Measurements from ENCODE around the gene NTSR2.

NTSR2 gene

DNA sequence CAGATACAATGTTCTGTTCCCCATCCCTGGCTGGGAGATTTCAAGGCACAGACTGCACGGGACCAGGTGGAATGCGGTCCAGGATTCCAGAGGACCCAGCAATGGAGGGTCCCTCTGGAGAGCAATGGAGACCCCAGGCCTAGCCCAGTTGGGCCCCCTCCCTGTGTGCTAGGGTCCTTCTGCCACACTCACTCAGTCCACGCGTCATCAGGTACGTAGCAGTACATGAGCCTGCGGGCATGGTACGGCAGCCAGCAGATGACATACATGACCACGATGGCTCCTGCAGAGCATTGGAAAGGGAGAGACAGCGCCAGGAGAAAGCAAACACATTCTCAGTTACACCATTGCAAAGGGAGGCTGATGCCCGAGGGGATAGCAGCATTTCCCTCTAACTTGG is 10.1 kb downstream of the NTSR2 start:
- no peaks in the 10 kb centered on the region for H3K9me3 ChIP-seq (replicated peaks; ENCODE audit: insufficient read depth, low read length)
- H3K9ac ChIP-seq (ENCODE audit: low read length), result no peak overlapping the region
- H3K27ac ChIP-seq (ENCODE audit: low read length), result no peak overlapping the region
- no peak for DNase-seq
- H4K20me1 ChIP-seq (ENCODE audit: insufficient read depth, low read length), result no peaks in the 10 kb centered on the region
- 0 out of 2 replicates have a peak, but pooled peaks cover 4% of the 10 kb centered on the region for H3K27me3 ChIP-seq (replicated peaks; ENCODE audit: insufficient read depth, low read length)
- H3K79me2 ChIP-seq (ENCODE audit: low read length), result no peaks in the 10 kb centered on the region
- H3K36me3 ChIP-seq (replicated peaks; ENCODE audit: insufficient read depth, low read length), result no peaks in the 10 kb centered on the region
- H3K4me2 ChIP-seq (ENCODE audit: low read depth, low read length), result no peak overlapping the region
- H3K4me1 ChIP-seq (ENCODE audit: low read length), result no peaks in the 10 kb centered on the region
- H3K9me2 ChIP-seq (replicated peaks; ENCODE audit: insufficient read depth, low read length), result no peaks in the 10 kb centered on the region
- H2AFZ ChIP-seq (ENCODE audit: low read length), result no peak overlapping the region
- H3F3A ChIP-seq (ENCODE audit: insufficient read depth, low read length), result no peaks in the 10 kb centered on the region
- no peak overlapping the region for H3K4me3 ChIP-seq (ENCODE audit: low read length)
- no peak for TF ChIP-seq EZH2 (optimal IDR thresholded peaks at IDR 0.05; ENCODE audit: low read depth, low read length)
- TF ChIP-seq, protein P1, sequence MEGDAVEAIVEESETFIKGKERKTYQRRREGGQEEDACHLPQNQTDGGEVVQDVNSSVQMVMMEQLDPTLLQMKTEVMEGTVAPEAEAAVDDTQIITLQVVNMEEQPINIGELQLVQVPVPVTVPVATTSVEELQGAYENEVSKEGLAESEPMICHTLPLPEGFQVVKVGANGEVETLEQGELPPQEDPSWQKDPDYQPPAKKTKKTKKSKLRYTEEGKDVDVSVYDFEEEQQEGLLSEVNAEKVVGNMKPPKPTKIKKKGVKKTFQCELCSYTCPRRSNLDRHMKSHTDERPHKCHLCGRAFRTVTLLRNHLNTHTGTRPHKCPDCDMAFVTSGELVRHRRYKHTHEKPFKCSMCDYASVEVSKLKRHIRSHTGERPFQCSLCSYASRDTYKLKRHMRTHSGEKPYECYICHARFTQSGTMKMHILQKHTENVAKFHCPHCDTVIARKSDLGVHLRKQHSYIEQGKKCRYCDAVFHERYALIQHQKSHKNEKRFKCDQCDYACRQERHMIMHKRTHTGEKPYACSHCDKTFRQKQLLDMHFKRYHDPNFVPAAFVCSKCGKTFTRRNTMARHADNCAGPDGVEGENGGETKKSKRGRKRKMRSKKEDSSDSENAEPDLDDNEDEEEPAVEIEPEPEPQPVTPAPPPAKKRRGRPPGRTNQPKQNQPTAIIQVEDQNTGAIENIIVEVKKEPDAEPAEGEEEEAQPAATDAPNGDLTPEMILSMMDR (IDR thresholded peaks at IDR 0.05; ENCODE audit: low read length), result no peak

DNA sequence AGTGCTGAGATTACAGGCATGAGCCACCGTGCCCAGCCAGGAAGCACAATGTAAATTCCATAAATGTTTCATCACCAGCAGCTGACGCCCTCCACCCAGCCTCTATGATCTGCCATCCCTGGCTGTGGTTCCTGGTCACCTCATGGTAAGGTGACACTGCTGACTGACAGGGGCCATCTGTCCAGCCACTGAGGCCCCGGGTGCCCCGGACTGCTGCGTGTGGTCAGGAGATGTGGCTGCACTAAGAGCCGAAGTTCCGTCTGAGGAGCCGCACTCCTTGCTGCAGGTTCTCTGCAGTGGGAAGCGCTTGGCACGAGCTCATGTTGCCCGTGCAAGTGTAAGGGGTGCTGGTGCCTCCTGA is 10.9 kb downstream of the NTSR2 start:
- Histone ChIP-seq H3K4me2 (ENCODE audit: low read depth, low read length) (no peak overlapping the region), H3K79me2 (ENCODE audit: low read length) (no peaks in the 10 kb centered on the region), H3K4me1 (ENCODE audit: low read length) (no peaks in the 10 kb centered on the region), H4K20me1 (ENCODE audit: insufficient read depth, low read length) (no peaks in the 10 kb centered on the region), H3F3A (ENCODE audit: insufficient read depth, low read length) (no peaks in the 10 kb centered on the region), H3K27me3 (replicated peaks; ENCODE audit: insufficient read depth, low read length) (0 out of 2 replicates have a peak, but pooled peaks cover 4% of the 10 kb centered on the region), H3K27ac (ENCODE audit: low read length) (no peak overlapping the region), H3K9me2 (replicated peaks; ENCODE audit: insufficient read depth, low read length) (no peaks in the 10 kb centered on the region), H3K9me3 (replicated peaks; ENCODE audit: insufficient read depth, low read length) (no peaks in the 10 kb centered on the region), H3K9ac (ENCODE audit: low read length) (no peak overlapping the region), H2AFZ (ENCODE audit: low read length) (no peak overlapping the region), H3K36me3 (replicated peaks; ENCODE audit: insufficient read depth, low read length) (no peaks in the 10 kb centered on the region), H3K4me3 (ENCODE audit: low read length) (no peak overlapping the region)
- DNase-seq, result no peak
- TF ChIP-seq EZH2phosphoT487 (IDR thresholded peaks at IDR 0.05; ENCODE audit: low read length) (no peak), EZH2 (optimal IDR thresholded peaks at IDR 0.05; ENCODE audit: low read depth, low read length) (no peak)
- TF ChIP-seq, protein P1 (IDR thresholded peaks at IDR 0.05; ENCODE audit: low read length), result no peak

DNA sequence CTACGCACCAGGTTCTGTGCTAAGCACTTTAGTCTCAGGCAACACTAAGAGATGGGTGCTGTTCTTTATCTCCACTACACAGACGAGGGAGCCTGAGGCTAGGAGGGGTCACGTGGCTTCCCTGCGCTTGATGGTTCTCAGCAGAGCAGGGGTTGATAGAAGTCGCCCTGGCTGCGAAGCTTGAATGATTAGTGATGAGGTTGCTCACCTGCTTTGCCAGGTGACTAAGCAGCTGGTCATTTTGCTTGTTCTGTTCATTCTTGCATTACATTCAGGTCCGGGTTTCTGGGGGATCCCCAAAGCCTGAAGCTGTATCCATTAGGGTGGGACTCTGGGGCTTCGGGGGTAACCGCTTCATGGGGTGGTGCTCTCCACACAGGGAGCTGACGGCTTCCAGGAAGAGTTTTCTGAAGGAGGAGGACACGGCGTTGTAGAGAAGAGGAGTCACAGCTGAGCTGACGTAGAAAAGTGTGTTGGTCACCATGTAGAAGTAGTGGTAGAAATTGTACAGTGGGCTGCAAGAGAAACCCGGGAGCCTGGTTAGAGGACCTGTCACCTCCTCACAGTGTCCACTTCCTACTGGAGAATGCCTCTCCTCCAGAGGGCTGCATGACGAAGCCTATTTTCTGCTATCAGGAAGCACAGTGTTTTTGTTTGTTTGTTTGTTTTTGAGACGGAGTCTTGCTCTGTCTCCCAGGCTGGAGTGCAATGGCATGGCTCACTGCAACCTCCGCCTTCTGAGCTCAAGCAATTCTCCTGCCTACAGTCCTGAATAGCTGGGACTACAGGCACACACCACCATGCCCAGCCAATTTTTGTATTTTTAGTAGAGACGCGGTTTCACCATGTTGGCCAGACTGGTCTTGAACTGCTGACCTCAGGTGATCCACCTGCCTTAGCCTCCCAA is 11.5 kb downstream of the NTSR2 start:
- H3K4me1 ChIP-seq (ENCODE audit: low read length), result no peaks in the 10 kb centered on the region
- no peaks in the 10 kb centered on the region for H3K9me2 ChIP-seq (replicated peaks; ENCODE audit: insufficient read depth, low read length)
- H2AFZ ChIP-seq (ENCODE audit: low read length), result no peak overlapping the region
- H3K4me3 ChIP-seq (ENCODE audit: low read length), result no peak overlapping the region
- H3K9ac ChIP-seq (ENCODE audit: low read length), result no peak overlapping the region
- no peak for DNase-seq
- no peaks in the 10 kb centered on the region for H3K79me2 ChIP-seq (ENCODE audit: low read length)
- no peak overlapping the region for H3K27ac ChIP-seq (ENCODE audit: low read length)
- no peaks in the 10 kb centered on the region for H3F3A ChIP-seq (ENCODE audit: insufficient read depth, low read length)
- TF ChIP-seq, protein P1 (IDR thresholded peaks at IDR 0.05; ENCODE audit: low read length), result no peak
- 0 out of 2 replicates have a peak, but pooled peaks cover 4% of the 10 kb centered on the region for H3K27me3 ChIP-seq (replicated peaks; ENCODE audit: insufficient read depth, low read length)
- H3K9me3 ChIP-seq (replicated peaks; ENCODE audit: insufficient read depth, low read length), result no peaks in the 10 kb centered on the region
- H3K36me3 ChIP-seq (replicated peaks; ENCODE audit: insufficient read depth, low read length), result no peaks in the 10 kb centered on the region
- no peaks in the 10 kb centered on the region for H4K20me1 ChIP-seq (ENCODE audit: insufficient read depth, low read length)
- H3K4me2 ChIP-seq (ENCODE audit: low read depth, low read length), result no peak overlapping the region

Data from MM.1S (cell line).